Thymus (tissue), 11 donors: ENCODE measurements around the gene TCERG1L. TPM values are rescaled to one million over a fixed set of nuclear protein-coding genes. Genes with fewer than 3 reads are reported as not detected.

Experiments used
- DNase-seq, 9 donors: peaks; one replicate each; pipeline ENCODE4 v3.0.0-alpha.2; 2013; ENCODE audit warnings: low spot score in 9 of 9, low read depth in 6 of 9, missing footprints in 1 of 9
- H3K27ac ChIP-seq, 2 donors: one replicate each; pipeline ENCODE4 v1.5.1; 2013; ENCODE audit warnings: control low read depth in 1 of 2, low read depth in 1 of 2, low read length in 1 of 2, mild to moderate bottlenecking in 1 of 2, moderate library complexity in 1 of 2
- H3K27me3 ChIP-seq, 2 donors: one replicate each; pipeline ENCODE4 v1.5.1; 2013; ENCODE audit warnings: low read length in 1 of 2; ENCODE audit not compliant: control insufficient read depth in 2 of 2, insufficient read depth in 1 of 2
- H3K36me3 ChIP-seq, 2 donors: one replicate each; pipeline ENCODE4 v1.5.1; 2013; ENCODE audit warnings: low read length in 1 of 2, mild to moderate bottlenecking in 1 of 2, moderate library complexity in 1 of 2; ENCODE audit not compliant: control insufficient read depth in 2 of 2, insufficient read depth in 2 of 2
- H3K4me1 ChIP-seq, 2 donors: one replicate each; pipeline ENCODE4 v1.5.1; 2013; ENCODE audit warnings: low read length in 2 of 2; ENCODE audit not compliant: control insufficient read depth in 2 of 2, insufficient read depth in 2 of 2
- H3K4me3 ChIP-seq, 2 donors: one replicate each; pipeline ENCODE4 v1.5.1; 2013; ENCODE audit warnings: low read length in 2 of 2, control low read depth in 1 of 2, mild to moderate bottlenecking in 1 of 2
- H3K9me3 ChIP-seq, 2 donors: one replicate each; pipeline ENCODE4 v1.5.1; 2013; ENCODE audit warnings: low read length in 1 of 2, mild to moderate bottlenecking in 1 of 2; ENCODE audit not compliant: control insufficient read depth in 2 of 2, insufficient read depth in 1 of 2
- WGBS: extraction: QIAGEN DNeasy Blood & Tissue Kit; methylation state at CpG from one replicate; pipeline ENCODE4 v1.1.7; 2013; 5-methylcytosine and 5-hydroxymethylcytosine counted together
- polyA plus RNA-seq: library from polyadenylated mRNA; stranded (reverse); fragments of 200-250 nt; gene quantifications from one replicate; pipeline ENCODE4 v1.2.3, GENCODE V29; 2013
- total RNA-seq: library from RNA; stranded (reverse); fragments of 120-200 nt; gene quantifications from one replicate; pipeline ENCODE4 v1.2.4, GENCODE V29; 2013
- donor health status: healthy.

Gene TCERG1L
- total and polyA plus RNA-seq, 2 donors = 0.52 to 1.5 TPM

DNA sequence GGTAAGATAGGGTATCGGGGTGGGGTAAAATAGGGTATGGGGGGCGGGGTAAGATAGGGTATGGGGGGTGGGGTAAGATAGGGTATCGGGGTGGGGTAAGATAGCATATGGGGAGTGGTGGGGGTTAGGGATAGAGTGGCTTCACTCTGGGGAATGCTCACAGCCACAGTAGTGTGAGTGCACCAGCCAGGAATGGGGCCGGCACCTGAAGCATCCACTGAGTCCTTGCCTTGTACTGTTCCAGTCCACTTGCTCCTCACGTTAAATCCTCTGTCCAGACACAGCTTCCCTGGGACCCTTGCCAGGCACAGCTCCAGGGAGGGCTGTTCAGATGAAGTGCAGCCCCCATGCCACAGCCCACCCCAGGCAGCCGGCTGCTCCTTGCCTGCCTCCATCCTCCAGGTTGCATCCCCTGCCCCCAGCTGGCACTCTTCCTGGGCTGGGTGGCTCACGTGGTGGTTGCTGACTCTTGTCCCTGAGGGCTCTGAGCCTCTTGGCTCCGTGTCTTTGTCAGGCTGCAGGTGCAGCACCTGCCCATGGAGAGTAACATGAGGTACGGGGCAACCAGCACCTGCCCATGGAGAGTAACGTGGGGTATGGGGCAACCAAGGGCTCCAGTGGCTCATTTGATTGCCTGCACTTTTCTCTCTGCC, 268.4 kb downstream of the TCERG1L start:
- Histone ChIP-seq H3K36me3 (no peaks in the 10 kb centered on the region), H3K4me1 (no peaks in the 10 kb centered on the region), H3K4me3 (no peak overlapping the region), H3K27ac (no peak overlapping the region), H3K9me3 (peaks cover 0 to 7% of the 10 kb centered on the region in 2 donors), H3K27me3 (no peaks in the 10 kb centered on the region)
- DNase-seq = no peak
- 78% methylated on average over 8 of the region's 10 CpGs for WGBS
